ENCODE data around the gene ENOPH1.

GRCh38 chr4:82388405-82388804, 42.0 kb upstream of the ENOPH1 start:
- TF ChIP-seq POLR2A (IDR thresholded peaks at IDR 0.05; ENCODE audit: low read length): no peak
- TF ChIP-seq GATA1 (IDR thresholded peaks at IDR 0.05; ENCODE audit: low read depth, low read length): no peak
